DMS53 treated with DMSO at 0.1 percent for 48 hours (cell line): ENCODE data around the gene DGKG.

Source experiments
- DNase-seq: peaks from one replicate; lab custom pipeline; 2025; ENCODE audit not compliant: unreplicated experiment; lab: John Stamatoyannopoulos, UW

The DGKG gene

DNA sequence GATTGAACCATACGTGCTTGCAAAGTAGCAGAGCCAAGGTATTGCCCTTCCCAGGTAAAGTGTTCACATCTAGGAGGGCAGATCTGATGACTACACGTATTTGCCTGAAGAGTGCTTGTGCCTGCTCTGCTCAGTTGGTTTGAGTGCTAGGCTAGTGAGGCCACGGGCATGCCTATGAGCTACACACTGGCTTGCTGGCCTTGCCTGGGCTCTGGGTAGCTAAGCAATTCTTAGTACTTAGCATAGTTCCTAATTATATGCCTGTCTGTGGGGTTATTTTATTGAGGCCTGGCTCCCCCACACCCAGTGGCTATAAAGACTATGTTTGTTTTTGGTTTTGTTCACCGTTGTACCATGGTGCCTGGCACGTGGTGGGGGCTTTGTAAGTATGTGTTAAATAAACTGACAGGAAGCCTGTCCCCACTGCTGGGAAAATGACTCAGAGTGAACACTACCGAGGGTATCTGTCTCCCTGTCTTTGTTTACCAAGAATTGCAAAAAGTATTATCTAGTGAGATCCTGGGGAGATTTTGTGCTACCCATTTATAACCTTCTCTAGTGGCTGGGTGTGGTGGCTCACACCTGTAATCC, 181.0 kb downstream of the DGKG start:
- no peak for DNase-seq

DNA sequence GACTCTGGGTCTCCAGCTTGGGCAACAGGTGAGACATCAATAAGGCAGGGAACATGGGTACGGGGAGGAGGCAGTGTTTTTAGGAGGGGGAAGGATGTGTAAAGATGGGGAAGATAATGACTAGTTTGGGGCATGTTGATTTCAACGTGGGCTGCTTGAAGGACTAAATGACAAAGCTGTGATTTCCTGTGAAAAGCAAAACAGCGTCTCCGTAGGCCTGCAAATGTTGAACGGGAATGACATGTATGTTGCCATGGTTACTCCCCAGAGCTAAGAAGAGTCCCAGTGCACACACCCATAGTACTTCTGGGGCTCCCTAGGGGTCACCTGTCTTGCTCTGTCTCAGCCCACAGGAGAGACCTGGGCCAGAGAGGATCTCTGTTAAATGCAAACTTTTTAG, 181.9 kb downstream of the DGKG start:
- no peak for DNase-seq

DNA sequence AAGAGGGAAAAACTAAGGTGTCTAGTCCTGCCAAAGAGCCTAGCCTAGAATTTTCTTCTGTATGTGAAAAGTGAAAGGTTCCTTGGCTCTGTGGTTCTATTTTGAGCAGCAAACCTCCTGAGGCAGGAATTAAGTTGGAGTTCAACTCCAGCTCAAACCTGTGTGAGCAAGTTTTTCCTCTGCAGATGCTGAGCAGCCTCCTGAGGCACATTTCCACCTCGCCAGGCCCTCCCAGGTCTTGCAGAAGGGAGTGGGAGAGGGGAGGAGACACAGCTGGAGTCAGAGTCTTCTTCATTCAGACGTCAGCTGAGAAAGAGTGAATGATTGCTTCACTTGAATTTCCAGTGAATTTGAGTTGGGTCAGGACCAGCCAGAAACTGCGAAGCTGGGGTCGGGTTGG, 183.6 kb downstream of the DGKG start:
- DNase-seq: no peak

DNA sequence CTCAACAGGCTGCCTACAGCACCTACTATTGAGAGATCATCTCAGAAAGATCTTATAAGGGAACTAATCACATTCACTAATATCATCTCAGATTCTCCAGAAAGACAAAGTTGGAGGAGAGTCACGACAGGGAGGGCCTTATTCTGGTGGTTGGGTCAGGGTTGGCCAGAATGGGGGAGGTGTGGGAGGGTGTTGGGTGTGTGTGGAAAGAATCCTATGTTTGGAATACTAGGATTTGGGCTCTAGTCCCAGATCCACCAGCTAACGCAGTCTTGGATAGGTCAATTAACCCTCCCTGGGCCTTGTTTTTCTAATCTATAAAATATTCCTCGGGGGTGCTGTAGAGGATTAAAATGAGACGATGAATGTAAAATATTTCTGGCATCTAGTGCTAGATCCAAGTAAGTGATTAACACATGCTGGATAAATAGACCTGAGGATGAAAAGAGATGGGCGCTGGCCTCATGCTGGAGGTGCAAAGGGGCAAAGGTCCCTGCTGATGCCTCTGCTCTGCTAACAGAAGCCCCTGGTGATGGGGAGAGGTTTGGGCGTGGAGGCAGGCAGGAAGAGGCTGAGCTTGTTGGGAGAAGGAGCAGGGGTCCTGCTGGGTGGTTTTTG, 185.6 kb downstream of the DGKG start:
- no peak for DNase-seq

DNA sequence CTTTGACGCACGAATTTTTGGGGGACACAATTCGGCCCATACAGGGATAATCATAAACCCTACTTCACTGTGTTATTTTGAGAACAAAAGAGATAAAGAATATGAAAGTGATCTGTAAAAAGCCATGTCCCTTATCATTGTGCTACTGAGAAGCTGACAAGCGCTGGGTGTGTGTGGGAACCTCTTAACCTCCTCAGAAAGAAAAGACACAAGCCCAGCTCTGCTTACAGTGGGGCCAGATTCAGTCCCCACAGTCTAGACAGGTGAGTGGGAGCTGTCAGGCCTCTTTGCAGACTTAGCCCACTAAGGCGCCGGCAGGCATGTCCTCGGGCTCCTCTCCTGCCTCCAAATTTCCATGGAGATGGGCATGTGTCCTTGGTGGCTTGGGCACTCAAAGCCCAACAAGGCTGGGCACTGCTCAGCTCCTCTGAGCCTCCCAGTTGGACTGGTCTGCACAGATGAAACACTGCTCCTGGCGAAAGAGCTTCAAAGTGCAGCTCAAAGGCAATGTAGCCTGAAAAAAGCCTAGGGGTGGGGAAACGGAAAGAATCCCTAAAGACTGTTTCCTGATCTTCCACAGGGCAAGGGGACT, 188.7 kb downstream of the DGKG start:
- no peak for DNase-seq

DNA sequence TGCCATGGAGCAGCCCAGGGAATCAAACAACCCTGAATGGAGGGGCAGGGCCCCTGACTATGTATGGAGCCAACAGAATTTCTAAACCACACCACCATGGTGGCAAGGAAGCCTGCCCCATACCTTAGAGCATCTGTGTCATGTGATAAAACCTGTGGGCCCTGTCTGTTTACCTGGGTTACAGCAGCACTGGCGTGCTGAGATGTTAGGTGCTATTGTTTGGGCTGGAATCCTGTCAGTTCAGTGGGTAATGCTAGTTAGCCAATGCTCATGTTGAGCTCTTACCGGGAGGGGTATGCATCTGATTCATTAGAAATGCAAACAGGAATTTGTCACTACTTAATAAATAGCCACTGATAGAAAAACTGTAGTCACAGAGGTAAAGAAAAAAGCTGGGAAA, 189.7 kb downstream of the DGKG start:
- DNase-seq: no peak

DNA sequence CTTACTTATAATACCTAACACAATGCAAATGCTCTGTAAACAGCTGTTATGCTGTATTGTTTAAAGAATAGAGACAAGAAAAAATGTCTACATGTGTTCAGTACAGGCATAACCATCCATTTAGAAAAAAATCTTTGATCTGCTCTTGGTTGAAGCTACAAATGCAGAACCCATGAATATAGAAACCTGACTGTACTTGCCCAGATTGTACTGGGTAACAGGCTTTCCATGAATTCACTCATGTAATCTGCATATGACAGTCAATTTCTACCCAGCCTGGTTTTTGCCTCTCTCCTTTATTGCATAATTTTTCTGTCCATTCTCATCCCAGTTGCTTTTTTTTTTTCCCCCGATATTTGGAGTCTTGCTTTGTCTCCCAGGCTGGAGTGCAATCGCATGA, 190.5 kb downstream of the DGKG start:
- DNase-seq: no peak

DNA sequence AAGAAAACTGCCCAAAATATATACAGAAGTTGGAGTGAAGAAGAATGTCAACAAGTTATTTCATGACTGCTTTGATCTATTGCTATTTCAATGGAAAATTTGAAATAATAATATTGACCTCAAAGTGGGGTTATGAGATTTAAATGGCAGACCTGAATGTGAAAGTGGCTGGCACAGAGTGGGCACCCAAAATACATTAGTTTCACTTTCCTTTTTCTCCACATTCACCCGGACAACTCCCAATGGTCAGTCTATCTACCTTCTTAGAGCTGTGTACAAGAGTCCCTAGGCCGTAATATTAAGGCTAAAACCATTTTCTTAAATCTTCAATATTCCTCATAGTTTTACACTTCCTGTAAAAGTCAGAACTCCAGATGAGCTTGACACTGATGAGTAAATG, 191.5 kb downstream of the DGKG start:
- no peak for DNase-seq

DNA sequence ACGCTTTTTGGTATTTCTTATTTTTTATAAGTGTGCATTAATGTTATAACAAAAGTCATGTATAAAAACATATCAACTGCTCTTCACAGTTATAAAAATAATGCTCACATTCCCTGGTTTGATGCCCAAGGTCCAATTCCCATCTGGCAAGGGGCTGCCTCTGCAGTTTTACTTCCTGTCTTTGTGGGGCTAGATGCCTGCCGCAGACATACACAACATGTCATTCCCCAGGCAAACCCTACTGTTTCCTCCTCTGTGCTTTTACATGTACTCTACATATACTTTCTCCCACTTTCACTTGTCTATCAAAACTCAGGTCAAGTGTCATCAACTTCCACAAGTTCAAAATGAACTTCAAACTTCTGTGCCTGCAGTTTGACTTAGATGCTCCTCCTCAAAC, 192.7 kb downstream of the DGKG start:
- DNase-seq: no peak

DNA sequence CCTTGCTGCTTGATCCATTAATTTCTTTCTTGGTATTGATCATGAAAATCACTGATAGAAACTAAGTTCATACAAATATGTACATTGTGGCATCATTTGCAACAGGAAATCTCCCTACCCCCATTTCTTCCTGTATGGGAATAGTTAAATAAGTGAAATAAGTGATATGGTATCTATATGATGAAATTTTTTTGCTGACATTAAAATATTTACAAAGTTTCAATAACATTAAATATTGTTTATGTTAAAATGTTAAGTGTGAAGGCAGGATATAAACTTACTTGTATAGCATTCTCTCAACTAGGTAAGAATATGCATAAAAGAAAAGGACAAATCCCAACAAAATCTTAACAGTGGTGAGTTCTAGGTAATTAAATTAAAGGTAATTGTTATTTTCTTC, 193.1 kb downstream of the DGKG start:
- DNase-seq: no peak

DNA sequence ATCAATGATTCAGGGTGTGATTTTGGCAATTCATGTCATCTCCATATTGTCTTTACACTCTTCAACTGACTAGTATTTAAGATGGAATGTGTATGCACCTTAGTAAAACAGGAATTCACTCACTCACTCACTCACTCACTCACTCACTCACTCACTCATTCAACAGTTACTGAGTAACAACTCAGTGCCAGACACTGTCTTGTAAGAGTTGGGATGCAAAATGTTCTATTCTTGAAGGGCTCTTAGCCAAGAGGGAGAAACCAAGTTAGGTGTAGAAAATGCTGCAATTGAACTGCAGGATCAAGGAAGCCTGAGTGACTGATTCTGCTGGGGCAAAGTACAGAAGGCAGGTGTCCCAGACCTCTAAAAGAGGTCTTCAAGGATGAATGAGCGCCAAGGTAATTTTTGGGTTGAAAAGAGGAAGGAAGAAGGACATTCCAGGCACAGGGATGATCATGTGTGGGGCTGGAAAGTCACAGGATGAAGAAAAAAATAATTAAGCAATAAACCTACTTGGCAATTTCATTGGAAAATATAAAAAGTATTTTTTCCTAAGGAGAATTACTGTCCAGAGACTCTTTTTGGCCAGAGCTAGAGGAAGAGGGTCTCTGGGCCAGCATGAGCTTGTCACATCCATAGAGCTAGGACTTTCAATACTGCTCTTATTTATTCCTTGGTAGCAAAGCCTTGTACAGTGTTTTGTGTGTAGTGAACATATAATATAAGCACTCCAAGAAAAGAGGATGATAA, 194.2 kb downstream of the DGKG start:
- DNase-seq: no peak

DNA sequence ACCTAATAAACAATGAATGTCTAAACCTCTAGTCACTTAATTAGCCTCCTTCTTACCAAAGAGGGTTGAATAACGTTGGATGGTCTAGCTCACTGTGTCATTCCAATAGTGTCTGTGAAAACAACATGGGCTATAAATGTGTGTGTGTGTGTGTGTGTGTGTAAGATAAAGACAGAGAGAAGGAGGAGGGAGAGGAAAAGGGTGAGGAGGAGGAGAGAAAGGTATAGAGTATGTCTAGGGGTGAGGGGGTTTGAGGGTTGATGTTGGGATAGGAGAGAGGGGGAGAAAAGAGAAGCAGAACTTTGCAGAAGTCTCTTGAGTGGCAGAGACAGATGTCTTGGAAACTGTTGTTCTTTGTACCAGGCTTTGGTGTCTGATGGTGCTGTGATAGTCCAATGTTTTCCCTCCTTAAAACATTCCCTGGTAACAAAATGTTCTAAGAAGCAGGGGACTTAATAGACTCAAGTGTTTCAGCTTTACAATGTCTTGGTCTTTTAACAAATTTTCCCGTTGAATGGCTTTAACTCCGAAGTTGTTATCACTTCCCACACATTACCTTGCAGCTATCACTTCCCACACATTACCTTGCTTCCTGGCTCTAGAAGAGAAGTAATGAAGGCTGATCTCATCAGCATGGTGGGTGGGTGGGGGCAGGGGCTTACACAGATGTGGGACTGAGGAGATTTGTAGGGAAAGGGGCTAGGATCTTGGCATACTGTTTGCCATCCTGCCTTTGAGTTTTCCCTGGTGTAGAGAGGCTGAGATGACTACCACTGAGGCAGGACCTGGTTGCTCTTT, 195.3 kb downstream of the DGKG start:
- DNase-seq: no peak

DNA sequence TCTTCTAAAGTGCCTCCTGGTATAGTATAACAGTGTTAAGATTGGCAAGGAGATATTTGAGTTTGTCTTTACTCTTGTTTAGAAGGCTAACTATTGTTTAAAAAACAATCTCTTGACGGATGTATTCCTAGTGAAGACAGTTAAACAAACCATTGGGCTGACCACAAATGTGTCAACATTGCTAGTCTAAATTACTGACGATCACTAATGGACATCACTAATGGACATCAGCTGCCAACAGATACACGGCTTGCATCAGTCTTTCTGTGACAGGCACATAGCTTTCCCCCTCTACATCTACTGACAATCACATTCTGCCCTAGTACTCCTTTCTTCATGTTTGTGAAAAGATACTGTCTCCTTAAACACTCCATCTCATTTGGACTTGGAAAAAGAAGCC, 196.0 kb downstream of the DGKG start:
- DNase-seq: no peak

DNA sequence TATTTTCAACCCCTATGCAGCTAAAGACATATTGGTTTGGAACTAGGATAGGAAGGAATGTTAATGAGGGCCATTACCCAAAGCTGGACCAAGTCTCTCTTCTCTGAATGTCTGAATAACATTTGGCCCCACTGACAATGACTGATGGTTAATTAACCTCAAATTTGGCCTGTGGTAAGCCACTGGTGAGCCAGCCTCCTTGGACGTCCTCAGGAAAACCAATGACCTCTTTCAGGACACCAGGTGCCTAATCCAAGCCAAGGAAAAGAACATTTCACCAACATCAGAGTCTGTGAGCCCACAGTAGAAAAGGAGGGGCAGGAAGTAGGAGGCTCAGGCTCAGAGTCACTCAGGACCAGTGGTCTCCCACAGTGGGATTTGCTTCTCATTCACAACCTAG, 196.7 kb downstream of the DGKG start:
- DNase-seq: no peak

DNA sequence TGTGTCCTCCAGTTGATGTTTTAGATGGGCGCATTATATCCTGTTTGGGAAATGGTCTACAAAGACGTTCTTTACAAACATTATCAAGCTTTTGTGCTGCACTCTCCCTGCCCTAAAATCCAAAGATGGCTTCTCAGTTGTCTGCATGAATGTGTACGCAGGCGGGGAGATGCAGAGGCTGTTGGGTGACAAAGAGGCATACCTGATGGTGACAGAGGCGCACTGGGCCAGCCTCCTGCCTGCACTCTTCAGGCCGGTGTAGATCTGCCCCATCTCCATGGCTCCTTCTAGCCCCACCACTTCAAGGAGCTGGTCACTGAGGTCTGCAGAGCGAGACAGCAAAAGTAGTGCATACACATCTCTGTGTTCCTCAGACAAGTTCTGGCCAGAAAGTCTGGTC, 197.3 kb downstream of the DGKG start:
- no peak for DNase-seq

DNA sequence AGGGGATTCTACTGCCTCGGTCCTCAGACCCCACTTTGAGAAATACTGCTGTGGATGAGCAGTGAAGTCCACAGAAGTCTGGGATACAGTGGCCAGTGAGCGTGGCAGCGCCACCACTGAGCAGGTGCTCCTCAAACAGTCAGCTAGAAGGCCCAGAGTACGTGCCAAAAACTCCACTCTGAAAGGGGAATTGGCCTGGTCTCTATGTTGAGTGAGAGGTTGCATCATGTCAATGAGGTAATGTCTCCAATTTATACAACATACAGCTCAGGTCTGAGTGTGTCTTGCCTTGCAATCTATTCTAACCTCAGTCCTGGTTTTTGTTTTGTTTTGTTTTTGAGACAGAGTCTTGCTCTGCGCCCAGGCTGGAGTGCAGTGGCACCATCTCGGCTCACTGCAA, 199.8 kb downstream of the DGKG start:
- DNase-seq: no peak

DNA sequence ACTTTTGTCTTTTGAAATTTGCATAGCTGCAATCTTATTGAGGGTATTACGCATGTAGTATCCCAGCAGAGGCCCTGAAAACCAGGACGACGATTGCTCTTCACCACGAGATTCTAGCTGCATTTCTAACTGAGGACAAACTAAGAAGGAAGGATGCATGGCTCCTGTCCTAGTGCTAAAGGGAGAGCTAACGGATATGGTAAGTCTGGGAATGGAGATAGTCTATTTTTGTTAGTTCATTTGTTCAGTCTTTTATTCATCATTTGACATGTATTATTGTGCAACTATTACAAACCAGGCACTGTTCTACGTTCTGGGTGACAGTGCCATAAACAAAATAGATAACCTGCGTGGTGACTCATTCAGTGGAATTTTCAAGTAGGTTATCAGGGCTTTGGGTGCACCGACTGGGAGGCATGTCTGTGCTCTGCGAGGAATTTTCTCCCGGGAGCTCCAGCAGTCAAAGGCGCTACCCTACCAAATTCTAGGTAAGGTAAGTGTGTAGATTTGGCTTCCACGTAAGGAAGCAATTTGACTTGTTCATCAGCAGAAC, 201.3 kb downstream of the DGKG start:
- no peak for DNase-seq

DNA sequence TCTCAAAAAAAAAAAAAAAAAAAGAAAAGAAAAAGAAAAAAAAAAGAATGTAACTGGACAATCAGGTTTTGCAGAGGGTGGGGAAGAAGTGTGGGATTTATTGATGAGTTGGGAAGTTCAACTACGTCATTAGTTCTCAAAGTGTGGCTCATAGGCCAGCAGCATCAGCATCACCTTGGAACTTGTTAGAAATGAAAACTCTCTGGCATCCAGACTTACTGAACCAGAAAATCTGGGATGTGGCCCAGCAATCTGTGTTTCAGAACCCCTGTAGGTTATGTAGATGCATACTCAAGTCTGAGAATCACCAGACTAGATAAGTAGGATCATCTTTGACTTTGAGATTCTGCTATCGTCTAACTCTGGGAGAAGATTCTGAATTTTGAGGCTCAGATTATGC, 207.4 kb downstream of the DGKG start:
- DNase-seq: no peak

DNA sequence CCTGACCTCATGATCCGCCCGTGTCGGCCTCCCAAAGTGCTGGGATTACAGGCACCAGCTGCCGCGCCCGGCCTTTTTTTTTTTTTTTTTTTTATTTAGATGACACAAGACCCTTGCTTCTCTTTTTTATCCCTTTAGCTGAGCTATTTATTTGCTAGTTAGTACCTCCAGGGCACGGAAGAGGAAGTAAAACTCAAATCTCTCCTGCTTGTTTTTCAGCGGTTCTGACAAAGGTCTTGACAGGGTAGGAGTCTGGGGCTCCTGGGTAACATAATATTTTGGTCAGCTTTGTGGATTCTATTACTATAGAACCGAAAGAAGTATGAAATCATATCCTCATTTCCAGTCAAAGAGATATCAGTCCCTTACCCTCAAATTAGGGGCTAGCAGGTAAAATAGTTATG, 209.1 kb downstream of the DGKG start:
- no peak for DNase-seq

DNA sequence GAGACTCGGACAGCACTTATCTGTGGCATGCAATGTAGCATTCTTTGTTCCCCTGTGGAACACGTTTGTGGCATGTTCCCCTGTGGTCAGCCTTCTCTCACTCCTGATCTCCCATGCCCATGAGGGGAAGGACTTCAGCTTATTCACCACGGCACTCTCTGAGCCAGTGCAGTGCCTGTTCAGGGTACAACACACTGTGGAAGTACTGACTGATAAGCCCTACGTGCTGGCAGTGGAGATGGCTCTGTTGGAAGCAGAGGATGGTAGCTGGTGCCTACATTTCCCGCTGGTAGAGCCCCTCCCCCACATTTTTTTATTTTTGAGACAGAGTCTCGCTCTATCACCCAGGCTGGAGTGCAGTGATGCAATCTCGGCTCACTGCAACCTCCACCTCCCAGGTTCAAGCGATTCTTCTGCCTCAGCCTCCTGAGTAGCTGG, 209.7 kb downstream of the DGKG start:
- DNase-seq: no peak
